GM21381 (cell line): ENCODE data around the gene ANO4.
"Not testable (repeated sequence)": the region's sequence is repeated elsewhere in the genome, so short reads cannot be mapped to it uniquely, and the experiment has no call there.

ENCODE experiments used
- ATAC-seq: cut with Tn5 transposase; IDR thresholded peaks from one replicate; pipeline ENCODE4 v1.9.1; 2021; ENCODE audit warnings: mild to moderate bottlenecking, moderate library complexity; ENCODE audit not compliant: unreplicated experiment

The ANO4 gene

GRCh38 chr12:101077791-101078528, 283.4 kb downstream of the ANO4 start:
- ATAC-seq, result no peak

- ATAC-seq, result no peak
Measured at GRCh38 chr12:101078536-101079285, 284.1 kb downstream of the ANO4 start.

DNA sequence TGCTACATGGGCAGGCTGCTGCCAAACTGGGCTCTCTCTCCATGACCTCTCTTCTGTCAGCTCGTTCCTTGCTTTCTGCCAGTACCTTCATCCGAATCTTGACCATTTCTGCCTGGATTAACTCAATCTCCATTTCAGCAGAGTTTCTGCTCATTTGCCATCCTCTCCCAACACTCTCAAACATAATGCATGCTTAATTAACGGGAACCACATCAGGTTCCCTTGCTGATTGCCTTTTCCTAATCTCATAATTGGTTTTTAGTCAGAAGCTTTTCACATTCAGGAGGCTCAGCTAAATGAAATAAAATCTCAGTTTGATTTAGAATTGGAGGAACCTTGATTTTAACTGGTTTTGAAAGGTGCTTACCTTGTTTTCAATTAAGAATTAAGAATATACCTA, 288.1 kb downstream of the ANO4 start:
- ATAC-seq, result no peak

DNA sequence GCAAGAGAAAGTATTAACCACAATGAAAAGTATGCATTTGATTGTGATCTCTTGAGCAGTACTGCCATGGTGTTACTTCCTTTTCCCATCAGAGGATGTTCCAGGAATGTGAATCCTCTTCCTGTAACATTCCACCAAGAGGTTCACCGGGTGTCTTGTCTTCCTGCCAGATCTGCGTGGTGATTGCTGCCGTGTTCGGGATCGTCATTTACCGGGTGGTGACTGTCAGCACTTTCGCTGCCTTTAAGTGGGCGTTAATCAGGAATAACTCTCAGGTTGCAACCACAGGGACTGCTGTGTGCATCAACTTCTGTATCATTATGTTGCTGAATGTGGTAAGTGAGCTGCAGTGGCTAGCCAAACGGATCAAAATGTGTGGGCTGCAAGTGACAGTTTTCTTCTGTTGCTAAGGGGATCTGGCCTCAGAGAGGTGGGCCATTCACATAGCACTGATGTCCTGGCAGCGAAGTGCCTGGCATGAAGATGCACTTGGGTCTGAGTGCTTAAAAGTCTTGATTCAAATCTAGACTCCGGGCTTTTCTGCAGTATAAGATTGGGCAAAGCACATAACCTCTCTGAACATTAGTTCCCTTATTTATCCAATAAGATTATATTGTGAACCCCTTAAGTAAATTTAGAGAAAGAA, 292.0 kb downstream of the ANO4 start:
- ATAC-seq, result no peak

DNA sequence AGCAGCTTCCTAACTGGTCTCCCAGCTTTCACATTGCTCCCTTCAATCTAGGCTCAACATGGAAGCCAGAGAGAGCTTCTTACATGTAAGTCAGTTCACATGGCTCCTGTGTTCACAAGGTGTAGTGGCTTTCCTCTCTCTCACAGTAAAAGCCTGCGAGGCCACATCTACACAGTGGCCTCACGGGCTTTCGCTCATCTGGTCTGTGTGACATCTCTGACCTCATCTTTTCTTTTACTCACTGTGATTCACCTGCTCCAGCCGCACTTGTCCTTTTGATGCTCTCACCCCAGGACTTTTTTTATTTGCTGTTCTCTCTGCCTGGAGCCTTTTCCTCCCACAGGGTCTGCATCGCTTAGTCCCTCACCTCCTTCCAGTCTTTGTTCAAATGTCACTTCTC, 293.3 kb downstream of the ANO4 start:
- no peak for ATAC-seq

GRCh38 chr12:101089271-101089670, 294.7 kb downstream of the ANO4 start:
- ATAC-seq, result no peak

- not testable (repeated sequence) for ATAC-seq
Measured at GRCh38 chr12:101090222-101090621, 295.6 kb downstream of the ANO4 start.

GRCh38 chr12:101097829-101098580, 303.4 kb downstream of the ANO4 start:
- no peak for ATAC-seq

GRCh38 chr12:101107032-101107763, 312.6 kb downstream of the ANO4 start:
- ATAC-seq, result no peak

DNA sequence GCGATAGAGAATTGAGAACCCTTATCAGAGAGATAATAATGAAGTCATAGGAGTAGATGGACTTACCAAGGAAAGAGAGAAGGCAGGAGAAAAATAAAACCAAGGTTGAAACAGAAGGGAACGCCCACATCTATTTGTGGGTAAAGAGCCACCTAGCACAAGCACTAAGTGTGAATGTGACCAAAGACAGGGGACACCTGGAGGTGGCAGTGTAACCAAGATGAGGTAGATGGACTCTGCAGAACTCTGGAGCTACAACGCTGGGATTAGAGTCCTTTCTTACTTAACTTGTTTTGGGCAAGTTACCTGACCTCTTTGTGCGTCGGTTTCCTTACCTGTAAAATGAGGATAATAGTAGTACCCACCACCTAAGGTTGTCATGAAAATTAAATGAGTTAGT, 313.6 kb downstream of the ANO4 start:
- ATAC-seq, result no peak

- ATAC-seq, result no peak
Measured at GRCh38 chr12:101110866-101111265, 316.3 kb downstream of the ANO4 start.

GRCh38 chr12:101111441-101111840, 316.9 kb downstream of the ANO4 start:
- no peak for ATAC-seq

GRCh38 chr12:101115326-101115725, 320.8 kb downstream of the ANO4 start:
- peak; percentile 58 for ATAC-seq

DNA sequence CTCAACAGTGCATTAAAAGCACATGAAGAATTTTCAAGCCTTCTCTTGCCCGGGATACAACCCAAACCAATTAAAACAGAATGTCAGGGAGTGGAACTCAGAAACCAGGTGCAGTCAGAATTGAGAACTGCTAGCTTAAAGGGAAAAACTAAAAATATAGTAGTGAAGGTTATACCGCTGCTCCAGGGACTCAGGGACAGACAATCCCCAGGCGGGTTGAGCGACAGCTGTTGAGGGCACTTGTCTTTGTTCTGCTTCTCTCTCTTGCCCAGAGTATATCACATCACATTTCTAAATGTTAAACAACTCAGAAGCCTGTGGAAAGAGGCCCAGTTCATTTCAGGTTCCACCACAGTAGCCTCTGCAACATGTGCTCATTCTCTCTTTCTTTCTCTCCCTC, 322.3 kb downstream of the ANO4 start:
- no peak for ATAC-seq

- ATAC-seq, result no peak
Measured at GRCh38 chr12:101117842-101118241, 323.3 kb downstream of the ANO4 start.

GRCh38 chr12:101127521-101128219, 333.1 kb downstream of the ANO4 start:
- no peak for ATAC-seq

DNA sequence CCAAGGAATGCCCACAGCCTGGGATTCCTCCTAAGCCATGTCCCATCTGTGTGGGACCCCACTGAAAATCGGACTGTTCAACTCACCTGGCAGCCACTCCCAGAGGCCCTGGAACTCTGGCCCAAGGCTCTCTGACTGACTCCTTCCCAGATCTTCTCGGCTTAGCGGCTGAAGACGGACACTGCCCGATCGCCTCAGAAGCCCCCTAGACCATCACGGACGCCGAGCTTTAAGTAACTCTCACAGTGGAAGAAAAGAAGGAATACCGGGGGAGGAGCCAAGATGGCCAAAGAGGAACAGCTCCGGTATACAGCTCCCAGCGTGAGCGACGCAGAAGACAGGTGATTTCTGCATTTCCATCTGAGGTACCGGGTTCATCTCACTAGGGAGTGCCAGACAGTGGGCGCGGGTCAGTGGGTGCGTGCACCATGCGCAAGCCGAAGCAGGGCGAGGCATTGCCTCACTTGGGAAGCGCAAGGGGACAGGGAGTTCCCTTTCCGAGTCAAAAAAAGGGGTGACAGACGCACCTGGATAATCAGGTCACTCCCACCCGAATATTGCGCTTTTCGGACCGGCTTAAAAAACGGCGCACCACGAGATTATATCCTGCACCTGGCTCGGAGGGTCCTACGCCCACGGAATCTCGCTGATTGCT, 351.3 kb downstream of the ANO4 start:
- ATAC-seq, result not testable (repeated sequence)

DNA sequence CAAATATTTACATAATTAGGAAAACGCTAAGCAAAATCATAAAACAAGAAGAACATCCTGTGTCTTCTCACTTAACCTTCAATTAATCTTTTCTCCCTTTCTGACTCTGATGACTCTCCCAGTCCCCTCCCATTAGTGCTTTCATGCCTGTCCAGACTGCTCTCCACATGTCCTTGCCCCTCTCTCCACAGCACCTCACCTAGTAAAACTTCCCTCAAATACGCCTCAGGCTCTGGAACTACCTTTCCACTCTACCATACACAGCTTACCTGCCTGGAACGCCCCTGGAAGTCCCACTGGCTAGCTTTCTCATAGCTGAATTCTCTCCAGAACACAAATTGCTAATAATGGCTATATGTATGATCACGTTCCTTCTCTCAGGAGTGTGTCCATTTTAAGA, 370.7 kb downstream of the ANO4 start:
- no peak for ATAC-seq

GRCh38 chr12:101166866-101167265, 372.3 kb downstream of the ANO4 start:
- no peak for ATAC-seq
